K562 treated with DMSO at 1 percent for 4 hours (cell line): ENCODE measurements around the gene TBC1D17. TPM values are rescaled to one million over a fixed set of nuclear protein-coding genes. Genes with fewer than 3 reads are reported as not detected.

Source experiments
- total RNA-seq: library from RNA; unstranded; fragments of 300-600 nt; gene quantifications from 2 replicates; pipeline ENCODE4 v1.2.3, GENCODE V29; 2022; ENCODE audit not compliant: insufficient read depth

Gene TBC1D17
- total RNA-seq = 12.7 and 15.4 TPM in 2 replicates

DNA sequence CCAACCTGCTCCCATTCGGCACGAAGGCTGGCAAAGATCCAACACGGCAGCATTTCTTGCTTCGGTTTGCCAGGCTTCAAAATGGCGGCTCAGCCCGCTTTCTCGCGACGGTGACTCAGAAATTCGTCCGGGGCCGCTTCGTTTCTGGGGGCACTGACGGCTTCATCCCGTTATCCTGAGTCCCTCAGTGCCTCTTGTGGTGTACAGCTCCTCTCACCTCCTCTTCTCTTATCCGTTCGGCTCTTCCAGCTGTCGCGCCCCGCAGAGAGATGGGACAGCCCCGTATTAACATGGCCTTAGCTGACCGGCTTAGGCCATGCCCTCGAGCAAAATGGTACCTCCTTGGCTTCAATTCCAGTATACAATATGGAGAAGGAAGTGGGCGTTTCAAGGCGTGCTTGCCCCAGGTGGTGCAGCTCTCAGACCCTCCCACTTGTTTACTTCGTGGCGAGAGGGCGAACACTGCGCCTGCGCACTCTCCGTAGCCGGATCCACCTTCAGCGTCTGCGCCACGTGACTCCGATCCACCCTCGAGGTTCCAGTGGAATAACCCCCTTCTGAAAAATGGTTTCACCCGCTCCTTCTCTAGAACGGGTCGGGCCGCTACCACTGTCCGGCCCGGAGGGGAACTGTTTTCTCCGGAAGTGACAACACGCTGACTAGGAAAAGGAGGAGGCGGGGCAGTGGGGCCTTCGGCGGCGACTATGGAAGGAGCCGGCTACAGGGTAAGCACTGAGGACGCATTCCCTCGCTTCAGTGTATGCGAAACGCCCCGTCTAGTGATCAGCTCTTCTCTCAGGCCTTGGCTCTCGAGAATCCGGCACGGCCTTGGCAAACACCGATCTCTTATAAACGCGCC, at the start of gene TBC1D17, which contains the start of gene AKT1S1:
Gene TBC1D17 (plus strand): TSS at position 683 of the 859 bp plus-strand sequence. CDS start 22 bp downstream, at position 705.
Gene AKT1S1 (minus strand): TSS at position 336 of the 859 bp plus-strand sequence. CDS start 4,060 bp downstream, outside the sequence.

DNA sequence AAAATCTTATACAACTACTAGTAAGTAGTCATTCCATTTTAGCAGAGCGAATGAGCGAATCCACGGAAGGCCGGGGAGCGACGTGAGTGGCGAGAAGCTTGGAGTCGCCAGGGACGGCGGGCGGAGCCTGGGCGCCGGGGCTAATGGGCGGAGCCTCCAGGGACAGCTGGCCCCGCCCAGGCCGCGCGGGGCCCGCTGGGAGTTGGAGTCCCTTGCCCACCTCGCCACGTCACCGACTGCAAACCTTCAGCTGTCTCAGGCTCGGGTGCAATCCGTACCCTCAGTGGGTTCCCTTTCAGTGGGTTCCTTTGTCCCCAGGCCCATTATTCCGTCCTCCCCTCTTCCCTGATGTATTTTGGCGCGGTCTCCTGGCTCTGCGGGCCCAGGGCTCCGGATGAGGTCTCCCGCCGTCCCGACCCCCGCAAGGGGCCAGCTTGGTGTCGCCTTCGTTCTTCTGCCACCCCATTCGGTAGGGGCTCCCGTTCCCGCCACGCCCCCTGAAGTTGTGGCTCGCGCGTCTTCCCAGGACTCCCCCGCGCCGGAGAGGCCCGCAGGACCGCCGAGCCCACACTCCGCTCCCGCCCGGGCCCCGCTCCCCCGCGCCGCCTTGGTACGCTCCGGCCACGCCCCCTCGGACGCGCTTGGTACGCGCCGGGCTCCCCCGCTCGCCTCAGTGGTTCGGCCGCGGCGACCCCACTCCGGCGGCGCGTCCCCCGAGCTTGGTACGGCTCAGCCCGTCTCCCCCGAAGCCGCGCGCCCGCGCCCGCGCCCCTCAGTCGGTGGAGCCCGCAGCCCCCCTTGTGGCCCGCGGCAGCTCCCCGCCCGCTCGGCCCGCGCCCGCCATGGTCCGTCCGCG, 26.8 kb upstream of the TBC1D17 start, which contains the start of gene PTOV1:
Gene PTOV1 (plus strand): TSS at position 673 of the 856 bp plus-strand sequence.

DNA sequence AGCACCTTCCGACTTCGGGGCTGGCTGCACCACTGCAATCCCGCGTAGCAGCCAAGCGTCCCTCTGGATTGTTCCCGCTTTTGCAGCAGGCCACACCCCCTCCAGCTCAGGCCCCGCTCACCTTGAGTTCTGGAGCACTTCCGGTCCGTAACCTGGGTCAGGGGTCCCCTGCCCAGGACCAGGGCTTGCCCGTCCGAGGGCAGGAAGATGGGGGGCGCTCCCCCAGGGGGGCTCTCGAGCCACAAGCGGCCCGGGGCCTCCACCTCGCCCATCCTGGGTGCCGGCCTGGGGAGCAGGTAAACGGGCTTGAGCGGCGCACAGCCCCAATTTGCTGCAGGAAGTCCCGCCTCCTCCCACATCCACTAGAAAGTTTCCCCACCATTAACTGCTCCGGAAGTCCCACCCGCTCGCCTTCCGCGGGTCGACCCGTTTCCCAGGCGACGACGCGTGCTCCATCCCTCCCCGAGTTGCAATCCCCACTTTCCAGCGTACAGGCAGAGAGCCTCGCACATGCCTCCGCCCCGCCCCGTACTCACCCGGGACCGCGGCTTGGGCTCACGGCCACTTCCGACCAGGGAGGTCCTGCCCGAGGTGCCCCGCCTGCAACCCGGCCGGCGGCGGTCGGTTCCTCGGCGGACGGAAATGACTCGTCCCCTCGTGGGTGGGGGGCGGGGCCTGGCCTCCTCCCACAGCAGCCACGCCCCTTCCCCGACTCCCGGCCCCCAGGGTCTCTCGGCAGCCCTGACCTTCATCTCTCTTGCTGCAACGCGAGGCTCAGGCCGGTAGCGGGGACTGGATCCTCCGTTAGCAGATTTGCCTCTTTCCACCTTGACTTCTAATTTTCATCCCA, 10.3 kb upstream of the TBC1D17 start, which contains the start of gene PNKP:
Gene PNKP (minus strand): TSS at position 644 of the 850 bp plus-strand sequence. CDS start 372 bp downstream, at position 272.

DNA sequence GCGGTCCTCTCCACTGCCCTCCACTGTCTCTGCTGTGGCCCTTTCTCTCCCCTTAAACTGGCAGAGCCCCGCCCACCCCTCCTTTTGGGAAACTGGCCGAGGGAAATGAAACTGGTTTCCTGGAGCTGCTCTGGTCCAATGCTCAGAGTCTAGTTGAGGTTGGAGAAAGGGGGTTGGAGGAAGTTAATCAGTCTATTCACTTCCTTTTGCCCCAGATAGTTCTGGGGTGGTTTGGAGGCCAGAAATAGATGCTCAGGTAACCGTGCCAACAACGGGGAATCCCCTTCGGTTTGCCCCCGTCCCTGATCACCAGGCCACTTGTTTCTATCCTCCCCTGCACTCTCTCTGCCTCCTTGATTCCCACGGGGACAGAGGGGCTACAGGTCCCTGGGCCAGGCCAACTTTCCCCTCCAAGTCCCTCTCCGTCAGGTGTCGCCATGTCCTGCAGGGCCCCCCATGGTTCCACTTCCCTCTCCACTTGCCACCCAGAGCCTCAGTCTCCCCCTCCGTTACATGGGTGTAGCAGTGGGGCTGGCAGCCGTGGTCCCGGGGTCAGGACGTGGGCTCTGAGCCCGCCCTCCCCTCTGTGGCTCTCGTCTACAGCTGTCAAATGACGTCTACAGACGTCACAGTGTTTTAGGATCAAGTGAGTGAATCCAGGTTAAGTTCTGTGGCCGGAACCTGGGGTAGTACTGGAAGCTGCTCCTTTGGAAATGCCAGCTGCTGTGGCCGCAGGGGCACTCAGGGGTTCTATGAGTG, 19.5 kb downstream of the TBC1D17 start, which contains the start of gene IL4I1:
Gene IL4I1 (minus strand): TSS at position 25 of the 759 bp plus-strand sequence. CDS start 727 bp downstream, outside the sequence.

DNA sequence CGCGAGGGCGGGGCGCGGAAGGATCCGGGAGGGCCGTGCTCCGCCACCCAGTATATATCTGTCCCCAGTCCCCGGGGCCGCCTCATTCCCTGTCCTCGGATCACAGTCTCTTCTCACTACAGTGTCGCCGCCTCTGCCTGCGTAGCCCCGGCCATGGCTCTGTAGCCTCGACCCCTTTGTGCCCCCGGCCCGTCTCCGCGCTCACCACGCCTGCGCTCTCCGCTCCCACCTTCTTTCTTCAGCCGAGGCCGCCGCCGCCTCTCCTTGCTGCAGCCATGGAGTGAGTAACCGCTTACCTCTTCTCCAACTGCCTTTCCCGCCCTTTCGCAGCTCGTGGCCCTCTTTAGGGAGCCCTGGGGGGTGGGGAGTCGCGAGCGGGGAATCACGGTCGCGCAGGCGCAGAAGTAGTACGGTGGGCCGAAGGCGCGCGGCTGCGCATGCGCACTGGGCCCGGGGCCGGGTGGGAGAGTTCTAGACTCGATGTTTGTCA, 51.7 kb downstream of the TBC1D17 start, which contains the start of the genes ATF5 and NUP62:
Gene ATF5 (plus strand): TSS at position 85 of the 490 bp plus-strand sequence. CDS start 1,646 bp downstream, outside the sequence.
Gene NUP62 (minus strand): TSS at position 384 of the 490 bp plus-strand sequence. CDS start 19,697 bp downstream, outside the sequence.

Other genes with a start within 250 kb of the TBC1D17 start
- 12.7 and 23.1 TPM in 2 replicates for gene RRAS, start 237.6 kb upstream of the TBC1D17 start, total RNA-seq
- 40.7 and 59.9 TPM in 2 replicates for gene SCAF1, start 235.5 kb upstream of the TBC1D17 start, total RNA-seq
- 84.6 and 91.3 TPM in 2 replicates for gene IRF3, start 211.8 kb upstream of the TBC1D17 start, total RNA-seq
- 215 and 249 TPM in 2 replicates for gene BCL2L12, start 211.8 kb upstream of the TBC1D17 start, total RNA-seq
- gene PRMT1, start 200.4 kb upstream of the TBC1D17 start, total RNA-seq = 202 and 231 TPM in 2 replicates
- 9.8 and 16.9 TPM in 2 replicates for gene ADM5, start 188.1 kb upstream of the TBC1D17 start, total RNA-seq
- 2.4 and 5.5 TPM in 2 replicates for gene CPT1C, start 186.6 kb upstream of the TBC1D17 start, total RNA-seq
- 0.90 and 5.6 TPM in 2 replicates for gene TSKS, start 114.4 kb upstream of the TBC1D17 start, total RNA-seq
- 115 and 120 TPM in 2 replicates for gene AP2A1, start 110.7 kb upstream of the TBC1D17 start, total RNA-seq
- gene FUZ, start 64.4 kb upstream of the TBC1D17 start, total RNA-seq = 6.1 and 8.6 TPM in 2 replicates
- 69.4 and 83.8 TPM in 2 replicates for gene MED25, start 59.4 kb upstream of the TBC1D17 start, total RNA-seq
- 179 and 225 TPM in 2 replicates for gene PTOV1, start 26.5 kb upstream of the TBC1D17 start, total RNA-seq
- gene PNKP, start 10.1 kb upstream of the TBC1D17 start, total RNA-seq = 40.0 and 53.0 TPM in 2 replicates
- 57.2 and 59.0 TPM in 2 replicates for gene AKT1S1, start 347 bp upstream of the TBC1D17 start, total RNA-seq
- 0.91 and 2.2 TPM in 2 replicates for gene IL4I1, start 19.2 kb downstream of the TBC1D17 start, total RNA-seq
- 761 and 891 TPM in 2 replicates for gene ATF5, start 51.5 kb downstream of the TBC1D17 start, total RNA-seq
- gene NUP62, start 51.8 kb downstream of the TBC1D17 start, total RNA-seq = 53.4 and 64.9 TPM in 2 replicates
- not detected in 2 replicates for gene SIGLEC11, start 83.5 kb downstream of the TBC1D17 start, total RNA-seq
- gene VRK3, start 147.7 kb downstream of the TBC1D17 start, total RNA-seq = 54.3 and 54.6 TPM in 2 replicates
- 8.5 and 9.6 TPM in 2 replicates for gene ZNF473, start 148.3 kb downstream of the TBC1D17 start, total RNA-seq